Gastrocnemius medialis (tissue), 4 donors: Measurements from ENCODE around the gene RCOR2. TPM values are rescaled to one million over a fixed set of nuclear protein-coding genes. Genes with fewer than 3 reads are reported as not detected.

Source experiments
- ATAC-seq, 2 donors: fragments of 150-250 bp; one replicate each; pipeline ENCODE4 v1.9.1; 2016
- DNase-seq, 2 donors: peaks; one replicate each; pipeline ENCODE4 v3.0.0-alpha.2; 2019
- H3K27ac ChIP-seq, 4 donors: fragments of 200-600 bp; sonication (generic); 1 replicate in 1 of 4; 2 replicates in 3 of 4; pipeline ENCODE4 v1.5.1; 2016 to 2018; ENCODE audit warnings: mild to moderate bottlenecking in 2 of 4, moderate library complexity in 1 of 4
- H3K27me3 ChIP-seq, 3 donors: fragments of 200-600 bp; sonication (generic) in 2 of 3; 1 replicate in 1 of 3; 2 replicates in 2 of 3; pipeline versions ENCODE4 v1.5.1 to v1.6.0; 2016 to 2019; ENCODE audit warnings: mild to moderate bottlenecking in 1 of 3, moderate library complexity in 1 of 3
- H3K36me3 ChIP-seq, 2 donors: fragments of 200-600 bp; sonication (generic) in 1 of 2; one replicate each; pipeline ENCODE4 v1.5.1; 2017 to 2018
- H3K4me1 ChIP-seq, 2 donors: fragments of 200-600 bp; sonication (generic) in 1 of 2; one replicate each; pipeline ENCODE4 v1.5.1; 2016 to 2017; ENCODE audit warnings: mild to moderate bottlenecking in 2 of 2
- H3K4me3 ChIP-seq, 4 donors: fragments of 200-600 bp; sonication (generic) in 3 of 4; 1 replicate in 1 of 4; 2 replicates in 3 of 4; pipeline ENCODE4 v1.5.1; 2016 to 2019; ENCODE audit warnings: mild to moderate bottlenecking in 2 of 4
- H3K9me3 ChIP-seq, 3 donors: fragments of 200-600 bp; sonication (generic) in 2 of 3; 1 replicate in 1 of 3; 2 replicates in 2 of 3; pipeline ENCODE4 v1.5.1; 2016 to 2019
- POLR2A ChIP-seq, 2 donors: fragments of 450-650 bp; IDR thresholded peaks; one replicate each; pipeline ENCODE4 v1.6.1; 2017; ENCODE audit warnings: antibody characterized with exemption in 2 of 2, mild to moderate bottlenecking in 2 of 2, moderate library complexity in 2 of 2
- in situ Hi-C, 4 donors: fragments of 200-750 bp; cut with MboI; loops; one replicate each; pipeline versions ENCODE4 v1.15.0 to v1.8.0; 2017; ENCODE audit warnings: low sequenced_read_pairs in 4 of 4
- intact Hi-C: fragments of 100-400 bp; cut with DNase I; formaldehyde crosslinking; loops from one replicate; pipeline ENCODE4 v1.15.1; 2023; ENCODE audit warnings: low total_unique reads
- total RNA-seq, 4 donors: library from RNA; depleted of rRNA; stranded (reverse); fragments of >200 nt; gene quantifications; one replicate each; pipeline versions ENCODE4 v1.1.0 to v1.2.3, GENCODE V29; 2016
- TF ChIP-seq, protein P1 (sequence below), 5 experiments: fragments of 450-650 bp in 3 of 5; fragments of 200-600 bp in 2 of 5; sonication (generic) in 2 of 5; IDR thresholded peaks in 4 of 5; conservative IDR thresholded peaks in 1 of 5; 1 replicate in 4 of 5; 2 replicates in 1 of 5; pipeline ENCODE4 v1.5.1; 2016 to 2019; ENCODE audit warnings: antibody characterized with exemption in 5 of 5, mild to moderate bottlenecking in 3 of 5, moderate library complexity in 3 of 5

Gene RCOR2
- total RNA-seq, 4 donors from 2014 or later = 0.25 to 1.5 (median 0.45) TPM

- H3K36me3 ChIP-seq = no peaks in the 10 kb centered on the region
- in situ Hi-C loops = no loop called here
Observed at GRCh38 chr11:63931045-63931444, 14.1 kb upstream of the RCOR2 start.

GRCh38 chr11:63929616-63930015, 12.7 kb upstream of the RCOR2 start:
- ATAC-seq (no peak), DNase-seq (no peak)
- TF ChIP-seq, protein P1, sequence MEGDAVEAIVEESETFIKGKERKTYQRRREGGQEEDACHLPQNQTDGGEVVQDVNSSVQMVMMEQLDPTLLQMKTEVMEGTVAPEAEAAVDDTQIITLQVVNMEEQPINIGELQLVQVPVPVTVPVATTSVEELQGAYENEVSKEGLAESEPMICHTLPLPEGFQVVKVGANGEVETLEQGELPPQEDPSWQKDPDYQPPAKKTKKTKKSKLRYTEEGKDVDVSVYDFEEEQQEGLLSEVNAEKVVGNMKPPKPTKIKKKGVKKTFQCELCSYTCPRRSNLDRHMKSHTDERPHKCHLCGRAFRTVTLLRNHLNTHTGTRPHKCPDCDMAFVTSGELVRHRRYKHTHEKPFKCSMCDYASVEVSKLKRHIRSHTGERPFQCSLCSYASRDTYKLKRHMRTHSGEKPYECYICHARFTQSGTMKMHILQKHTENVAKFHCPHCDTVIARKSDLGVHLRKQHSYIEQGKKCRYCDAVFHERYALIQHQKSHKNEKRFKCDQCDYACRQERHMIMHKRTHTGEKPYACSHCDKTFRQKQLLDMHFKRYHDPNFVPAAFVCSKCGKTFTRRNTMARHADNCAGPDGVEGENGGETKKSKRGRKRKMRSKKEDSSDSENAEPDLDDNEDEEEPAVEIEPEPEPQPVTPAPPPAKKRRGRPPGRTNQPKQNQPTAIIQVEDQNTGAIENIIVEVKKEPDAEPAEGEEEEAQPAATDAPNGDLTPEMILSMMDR (IDR thresholded peaks at IDR 0.05 in 4 of 5, conservative IDR thresholded peaks at IDR 0.05 in 1 of 5) = no peak
- TF ChIP-seq POLR2A (IDR thresholded peaks at IDR 0.05) = no peak
- intact Hi-C loops = no loop called here
- in situ Hi-C loops = no loop called here
- H3K9me3 ChIP-seq = no peaks in the 10 kb centered on the region
- no peak overlapping the region for H3K4me3 ChIP-seq
- H3K4me1 ChIP-seq = no peaks in the 10 kb centered on the region
- H3K27ac ChIP-seq = no peak overlapping the region
- H3K27me3 ChIP-seq = no peaks in the 10 kb centered on the region
- H3K36me3 ChIP-seq = no peaks in the 10 kb centered on the region

More at GRCh38 chr11:63931045-63931444, 14.1 kb upstream of the RCOR2 start:
- no peaks in the 10 kb centered on the region for H3K9me3 ChIP-seq
- intact Hi-C loops = no loop called here
- TF ChIP-seq POLR2A (IDR thresholded peaks at IDR 0.05) = no peak
- TF ChIP-seq, protein P1 (IDR thresholded peaks at IDR 0.05 in 4 of 5, conservative IDR thresholded peaks at IDR 0.05 in 1 of 5) = no peak
- H3K4me1 ChIP-seq = no peaks in the 10 kb centered on the region
- no peak for DNase-seq
- no peak overlapping the region for H3K4me3 ChIP-seq
- no peak overlapping the region for H3K27ac ChIP-seq
- ATAC-seq = no peak
- no peaks in the 10 kb centered on the region for H3K27me3 ChIP-seq

- Histone ChIP-seq H3K4me1 (peaks cover 11 to 14% of the 10 kb centered on the region in 2 donors), H3K27ac (no peak overlapping the region), H3K36me3 (no peaks in the 10 kb centered on the region), H3K27me3 (no peaks in the 10 kb centered on the region), H3K4me3 (no peak overlapping the region), H3K9me3 (no peaks in the 10 kb centered on the region)
- intact Hi-C loops (no loop called here), in situ Hi-C loops (no loop called here)
- DNase-seq (no peak), ATAC-seq (no peak)
- TF ChIP-seq, protein P1 (IDR thresholded peaks at IDR 0.05 in 4 of 5, conservative IDR thresholded peaks at IDR 0.05 in 1 of 5) = no peak
- TF ChIP-seq POLR2A (IDR thresholded peaks at IDR 0.05) = no peak
Observed at GRCh38 chr11:63923319-63923718, 6.4 kb upstream of the RCOR2 start.

DNA sequence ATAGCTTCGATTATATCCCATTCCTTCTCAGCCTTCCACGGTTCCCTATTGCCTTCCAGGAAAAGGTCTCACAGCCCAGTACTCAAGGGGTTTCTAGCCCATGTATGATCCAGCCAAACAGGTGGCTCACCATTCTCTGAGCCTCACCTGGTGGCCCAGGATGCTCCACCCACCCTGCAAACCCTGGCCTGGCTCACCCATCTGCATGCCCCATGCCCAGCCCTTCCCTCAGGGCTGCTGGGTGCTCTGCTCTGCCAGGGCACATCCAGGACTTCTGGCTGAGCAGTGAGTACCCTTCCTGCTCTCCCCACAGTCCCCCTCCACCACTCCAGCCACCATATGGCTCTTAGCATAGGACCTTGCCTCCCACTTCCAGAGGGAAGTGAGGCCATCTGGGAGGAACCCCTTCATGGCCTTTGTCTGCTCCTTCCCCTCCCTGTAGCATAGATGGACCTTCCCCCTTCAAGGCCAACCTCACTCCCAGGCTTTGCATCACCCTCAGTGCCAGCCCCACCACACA, 5.8 kb upstream of the RCOR2 start:
- Histone ChIP-seq H3K27me3 (no peaks in the 10 kb centered on the region), H3K27ac (no peak overlapping the region), H3K4me3 (no peak overlapping the region), H3K9me3 (no peaks in the 10 kb centered on the region), H3K4me1 (peaks cover 14 to 19% of the 10 kb centered on the region in 2 donors), H3K36me3 (no peaks in the 10 kb centered on the region)
- in situ Hi-C loops = no loop called here
- ATAC-seq = no peak
- TF ChIP-seq POLR2A (IDR thresholded peaks at IDR 0.05) = no peak
- TF ChIP-seq, protein P1 (IDR thresholded peaks at IDR 0.05 in 4 of 5, conservative IDR thresholded peaks at IDR 0.05 in 1 of 5) = no peak
- intact Hi-C loops = no loop called here
- DNase-seq = no peak

DNA sequence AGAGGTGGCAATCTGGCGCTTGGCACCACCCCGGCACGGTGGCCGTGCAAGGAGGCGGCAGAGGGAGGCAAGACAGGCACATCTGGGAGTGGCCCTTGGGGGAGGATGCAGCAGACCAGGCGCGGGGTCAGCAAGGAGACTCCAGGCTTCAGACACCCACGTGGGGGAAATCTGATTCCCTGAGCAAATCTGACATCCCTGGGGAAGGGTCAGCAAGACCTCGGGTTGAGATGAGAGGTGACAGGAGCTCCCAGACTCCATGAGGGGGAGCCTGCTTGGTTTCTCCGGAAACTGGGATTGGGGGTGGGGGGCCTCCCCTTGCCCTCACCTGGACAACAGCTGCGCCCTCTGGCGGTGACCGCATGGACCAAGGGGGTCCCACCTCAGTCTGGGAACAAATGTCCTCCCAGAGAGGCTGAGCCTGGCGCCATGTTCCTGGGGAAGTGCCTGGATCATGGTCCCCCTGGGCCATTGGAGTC, 4.0 kb upstream of the RCOR2 start:
- Histone ChIP-seq H3K36me3 (no peaks in the 10 kb centered on the region), H3K4me3 (no peak overlapping the region), H3K9me3 (no peaks in the 10 kb centered on the region), H3K4me1 (peaks cover 25 to 33% of the 10 kb centered on the region in 2 donors), H3K27me3 (no peaks in the 10 kb centered on the region), H3K27ac (peak overlapping the region in 1 of 4 donors; percentile 81)
- in situ Hi-C loops = no loop called here
- ATAC-seq (no peak), DNase-seq (no peak)
- intact Hi-C loops = no loop called here
- TF ChIP-seq, protein P1 (IDR thresholded peaks at IDR 0.05 in 4 of 5, conservative IDR thresholded peaks at IDR 0.05 in 1 of 5) = peak in 3 of 5 experiments; percentile 30 to 41 (median 40)
- no peak for TF ChIP-seq POLR2A (IDR thresholded peaks at IDR 0.05)
